ENCODE measurements around the gene BRICD5. TPM values are rescaled to one million over a fixed set of nuclear protein-coding genes. Genes with fewer than 3 reads are reported as not detected.
"Not testable (repeated sequence)": the region's sequence is repeated elsewhere in the genome, so short reads cannot be mapped to it uniquely, and the experiment has no call there.

The BRICD5 gene
- 5.3 and 10.1 TPM in 2 replicates for total RNA-seq

DNA sequence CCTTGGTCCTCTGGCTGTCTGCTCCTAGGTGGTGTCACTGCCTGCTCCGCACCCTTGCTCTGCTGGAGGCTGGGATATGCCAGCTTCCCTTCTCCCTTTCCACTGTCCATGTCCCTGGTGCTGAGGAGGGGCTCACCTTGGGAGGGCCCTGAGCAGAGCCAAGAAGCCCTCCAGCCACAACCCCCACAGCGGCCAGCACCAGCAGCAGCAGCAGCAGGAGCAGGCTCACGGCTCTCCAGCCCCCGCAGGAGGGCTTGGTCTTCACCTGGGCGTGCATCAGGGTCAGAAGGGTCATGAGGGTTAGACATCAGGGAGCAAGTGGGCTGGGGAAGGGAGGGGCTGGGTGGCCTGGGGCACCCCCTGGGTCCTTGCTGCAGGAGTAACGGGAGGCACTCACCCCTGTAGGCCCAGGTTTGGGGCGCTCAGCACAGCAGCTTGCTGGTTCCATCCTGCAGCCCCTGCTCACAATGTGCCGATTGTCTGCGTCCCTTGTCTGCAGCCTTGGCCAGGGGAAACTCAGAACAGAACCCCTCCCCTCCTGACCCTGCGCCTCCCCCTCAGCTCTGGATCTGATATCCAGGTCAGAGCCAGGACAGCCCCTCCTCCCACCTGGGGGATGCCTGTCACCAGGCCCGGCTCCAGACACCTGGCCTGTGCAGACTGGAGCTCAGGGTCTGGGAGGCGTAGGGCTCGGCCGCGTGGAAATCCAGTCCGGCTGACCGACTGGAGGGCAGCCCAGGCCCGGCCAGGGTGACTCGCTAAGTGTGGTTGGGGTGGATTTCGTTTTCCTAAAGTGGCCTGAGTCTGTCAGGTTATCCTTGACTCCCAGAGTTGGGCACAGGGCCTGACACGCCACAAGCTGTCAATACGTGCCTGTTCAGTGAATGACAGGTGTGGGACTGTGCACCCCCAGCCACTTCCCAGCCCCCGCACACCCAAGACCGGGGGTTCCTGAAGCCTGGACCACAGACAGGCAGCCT, at the start of gene BRICD5:
BRICD5 (minus strand) TSS at position 478 of the 980 bp plus-strand sequence; CDS start at position 448, 30 bp downstream.
- no peak for DNase-seq (ENCODE audit: low read depth)
- H3K4me3 ChIP-seq (ENCODE audit: low read depth, low read length), result no peak within 1 kb of the TSS
- TF ChIP-seq, protein P1, sequence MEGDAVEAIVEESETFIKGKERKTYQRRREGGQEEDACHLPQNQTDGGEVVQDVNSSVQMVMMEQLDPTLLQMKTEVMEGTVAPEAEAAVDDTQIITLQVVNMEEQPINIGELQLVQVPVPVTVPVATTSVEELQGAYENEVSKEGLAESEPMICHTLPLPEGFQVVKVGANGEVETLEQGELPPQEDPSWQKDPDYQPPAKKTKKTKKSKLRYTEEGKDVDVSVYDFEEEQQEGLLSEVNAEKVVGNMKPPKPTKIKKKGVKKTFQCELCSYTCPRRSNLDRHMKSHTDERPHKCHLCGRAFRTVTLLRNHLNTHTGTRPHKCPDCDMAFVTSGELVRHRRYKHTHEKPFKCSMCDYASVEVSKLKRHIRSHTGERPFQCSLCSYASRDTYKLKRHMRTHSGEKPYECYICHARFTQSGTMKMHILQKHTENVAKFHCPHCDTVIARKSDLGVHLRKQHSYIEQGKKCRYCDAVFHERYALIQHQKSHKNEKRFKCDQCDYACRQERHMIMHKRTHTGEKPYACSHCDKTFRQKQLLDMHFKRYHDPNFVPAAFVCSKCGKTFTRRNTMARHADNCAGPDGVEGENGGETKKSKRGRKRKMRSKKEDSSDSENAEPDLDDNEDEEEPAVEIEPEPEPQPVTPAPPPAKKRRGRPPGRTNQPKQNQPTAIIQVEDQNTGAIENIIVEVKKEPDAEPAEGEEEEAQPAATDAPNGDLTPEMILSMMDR (conservative IDR thresholded peaks at IDR 0.05; ENCODE audit: low read depth, low read length), result no peak

DNA sequence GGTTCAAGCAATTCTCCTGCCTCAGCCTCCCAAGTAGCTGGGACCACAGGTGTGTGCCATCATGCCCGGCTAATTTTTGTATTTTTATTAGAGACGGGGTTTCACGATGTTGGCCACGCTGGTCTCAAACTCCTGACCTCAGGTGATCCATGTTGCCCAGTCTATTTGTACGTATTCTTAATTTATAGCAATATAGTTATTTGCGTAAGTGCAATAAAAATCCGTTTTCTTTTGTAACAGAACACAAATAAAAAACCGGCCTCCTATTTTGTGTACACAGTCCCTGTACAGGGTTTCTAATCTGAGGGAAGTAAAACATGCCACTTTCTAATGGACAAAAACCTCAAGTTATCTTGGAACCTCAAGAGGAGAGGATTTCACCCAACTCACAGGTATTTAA, 49.6 kb upstream of the BRICD5 start:
- TF ChIP-seq, protein P1 (conservative IDR thresholded peaks at IDR 0.05; ENCODE audit: low read depth, low read length), result no peak
- no peak overlapping the region for H3K4me3 ChIP-seq (ENCODE audit: low read depth, low read length)
- DNase-seq (ENCODE audit: low read depth), result no peak

DNA sequence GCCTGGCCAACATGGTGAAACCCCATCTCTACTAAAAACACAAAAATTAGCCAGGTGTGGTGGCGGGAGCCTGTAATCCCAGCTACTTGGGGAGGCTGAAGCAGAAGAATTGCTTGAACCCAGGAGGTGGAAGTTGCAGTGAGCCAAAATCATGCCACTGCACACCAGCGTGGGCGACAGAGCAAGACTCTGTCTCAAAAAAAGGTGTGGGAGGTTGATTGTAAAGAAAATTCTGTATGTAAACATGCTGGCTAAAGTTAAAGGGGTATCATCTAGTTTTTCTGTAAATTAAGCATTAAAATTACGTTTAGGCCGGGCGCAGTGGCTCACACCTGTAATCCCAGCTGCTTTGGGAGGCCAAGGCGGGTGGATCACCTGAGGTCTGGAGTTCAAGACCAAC, 47.9 kb upstream of the BRICD5 start:
- not testable (repeated sequence) for H3K4me3 ChIP-seq (ENCODE audit: low read depth, low read length); DNase-seq (ENCODE audit: low read depth)

- H3K4me3 ChIP-seq (ENCODE audit: low read depth, low read length), result no peak overlapping the region
- DNase-seq (ENCODE audit: low read depth), result no peak
- TF ChIP-seq, protein P1 (conservative IDR thresholded peaks at IDR 0.05; ENCODE audit: low read depth, low read length), result no peak
Observed at GRCh38 chr16:2257726-2258125, 47.1 kb upstream of the BRICD5 start.

- no peak for DNase-seq (ENCODE audit: low read depth)
- H3K4me3 ChIP-seq (ENCODE audit: low read depth, low read length), result no peak overlapping the region
- TF ChIP-seq, protein P1 (conservative IDR thresholded peaks at IDR 0.05; ENCODE audit: low read depth, low read length), result no peak
Observed at GRCh38 chr16:2256531-2257140, 46.0 kb upstream of the BRICD5 start.

DNA sequence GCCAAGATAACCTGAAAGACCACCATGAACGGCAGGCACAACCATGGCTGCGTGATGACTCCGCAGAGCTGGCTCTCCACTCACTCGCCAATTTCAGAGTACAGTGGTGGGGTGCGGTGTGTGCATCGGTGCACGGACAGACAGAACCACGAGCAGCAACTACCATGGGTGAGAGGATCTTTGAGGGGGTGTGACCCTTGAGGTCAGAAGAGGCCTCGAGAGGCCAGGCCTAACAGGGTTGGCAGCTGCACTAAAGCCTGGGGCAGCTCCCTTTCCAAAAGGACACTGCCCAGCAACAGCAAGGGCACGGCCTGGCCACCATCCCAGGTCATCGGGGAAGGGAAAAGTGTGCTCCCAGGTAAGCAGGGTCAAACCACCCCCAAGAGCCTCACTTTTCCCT, 42.6 kb upstream of the BRICD5 start:
- TF ChIP-seq, protein P1 (conservative IDR thresholded peaks at IDR 0.05; ENCODE audit: low read depth, low read length), result no peak

DNA sequence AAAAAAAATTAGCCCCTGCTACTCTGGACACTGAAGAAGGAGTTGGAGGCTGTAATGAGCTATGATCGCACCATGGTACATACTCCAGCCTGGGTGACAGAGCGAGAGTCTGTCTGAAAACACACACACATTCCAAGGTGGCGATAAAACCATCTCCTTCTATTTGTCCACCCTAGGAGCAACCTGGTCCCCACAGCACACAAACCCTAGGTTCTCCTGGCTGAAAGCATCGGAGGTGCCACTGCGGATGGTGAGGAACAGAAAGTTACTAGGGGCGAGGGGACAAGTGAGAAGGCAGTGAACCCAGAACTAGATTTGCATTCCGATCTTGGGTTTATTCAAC, 42.1 kb upstream of the BRICD5 start:
- DNase-seq (ENCODE audit: low read depth), result no peak
- TF ChIP-seq, protein P1 (conservative IDR thresholded peaks at IDR 0.05; ENCODE audit: low read depth, low read length), result no peak
- no peak overlapping the region for H3K4me3 ChIP-seq (ENCODE audit: low read depth, low read length)

More for the DNA sequence above, 42.6 kb upstream of the BRICD5 start:
- no peak overlapping the region for H3K4me3 ChIP-seq (ENCODE audit: low read depth, low read length)
- no peak for DNase-seq (ENCODE audit: low read depth)

Measured in epithelial cell of proximal tubule (primary cell).